Body of pancreas (tissue), 4 donors: Measurements from ENCODE around the gene TFCP2L1. TPM values are rescaled to one million over a fixed set of nuclear protein-coding genes. Genes with fewer than 3 reads are reported as not detected.
"Not testable (repeated sequence)": the region's sequence is repeated elsewhere in the genome, so short reads cannot be mapped to it uniquely, and the experiment has no call there.

Experiments used
- ATAC-seq: fragments of 150-250 bp; one replicate; pipeline ENCODE4 v1.9.1; 2016
- DNase-seq, 4 donors: peaks; one replicate each; pipeline ENCODE4 v3.0.0-alpha.2; 2019
- H3K27ac ChIP-seq, 4 donors: fragments of 200-600 bp; sonication (generic); 1 replicate in 3 of 4; 2 replicates in 1 of 4; pipeline versions ENCODE4 v1.5.1 to v1.6.1; 2016 to 2019; ENCODE audit warnings: mild to moderate bottlenecking in 1 of 4, mixed read lengths in 1 of 4, moderate library complexity in 1 of 4
- H3K27me3 ChIP-seq, 2 donors: fragments of 200-600 bp; sonication (generic); one replicate each; pipeline ENCODE4 v1.6.0; 2016; ENCODE audit warnings: mild to moderate bottlenecking in 1 of 2
- H3K36me3 ChIP-seq, 2 donors: fragments of 200-600 bp; sonication (generic); replicated peaks in 1 of 2; 2 replicates each; pipeline ENCODE4 v1.5.1; 2016; ENCODE audit warnings: low read depth in 2 of 2; ENCODE audit not compliant: insufficient read depth in 1 of 2
- H3K4me1 ChIP-seq: fragments of 200-600 bp; sonication (generic); one replicate; pipeline ENCODE4 v1.6.0; 2016
- H3K4me3 ChIP-seq, 2 donors: fragments of 200-600 bp; sonication (generic); 1 replicate in 1 of 2; 2 replicates in 1 of 2; pipeline ENCODE4 v1.5.1; 2016 to 2019
- H3K9me3 ChIP-seq, 3 donors: fragments of 200-600 bp; sonication (generic); 1 replicate in 2 of 3; 2 replicates in 1 of 3; pipeline ENCODE4 v1.5.1; 2016
- CTCF ChIP-seq, 7 experiments: fragments of 450-650 bp in 4 of 7; fragments of 200-600 bp in 3 of 7; sonication (generic) in 3 of 7; IDR thresholded peaks; one replicate each; pipeline ENCODE4 v1.5.1; 2016 to 2019; ENCODE audit warnings: antibody characterized with exemption in 7 of 7
- POLR2A ChIP-seq, 3 donors: fragments of 450-650 bp; IDR thresholded peaks; one replicate each; pipeline ENCODE4 v1.6.1; 2016; ENCODE audit warnings: antibody characterized with exemption in 3 of 3, mild to moderate bottlenecking in 2 of 3
- WGBS, 2 donors: methylation state at CpG; one replicate each; pipeline ENCODE4 v1.1.5; 2017; 5-methylcytosine and 5-hydroxymethylcytosine counted together
- intact Hi-C: fragments of 100-400 bp; cut with DNase I; formaldehyde crosslinking; loops from one replicate; pipeline ENCODE4 v1.15.1; 2023
- total RNA-seq, 2 donors: library from RNA; depleted of rRNA; stranded (reverse); fragments of >200 nt; gene quantifications; one replicate each; pipeline ENCODE4 v1.1.0, GENCODE V29; 2016

Gene TFCP2L1
- total RNA-seq, 2 donors from 2014 or later, result 4.6 to 8.3 TPM

- no peaks in the 10 kb centered on the region for H3K27me3 ChIP-seq
- 71 to 82% methylated on average over 3 of the region's 3 CpGs for WGBS, 2 donors
- no peak for DNase-seq
- H3K36me3 ChIP-seq, result no peaks in the 10 kb centered on the region
- TF ChIP-seq POLR2A (IDR thresholded peaks at IDR 0.05) (no peak), CTCF (IDR thresholded peaks at IDR 0.05) (no peak)
- intact Hi-C loops, result no loop called here
- ATAC-seq, result no peak
- H3K4me1 ChIP-seq, result peaks cover 20% of the 10 kb centered on the region
- no peaks in the 10 kb centered on the region for H3K9me3 ChIP-seq
- H3K4me3 ChIP-seq, result no peak overlapping the region
- H3K27ac ChIP-seq, result no peak overlapping the region
Observed at GRCh38 chr2:121272596-121272995, 12.4 kb downstream of the TFCP2L1 start.

DNA sequence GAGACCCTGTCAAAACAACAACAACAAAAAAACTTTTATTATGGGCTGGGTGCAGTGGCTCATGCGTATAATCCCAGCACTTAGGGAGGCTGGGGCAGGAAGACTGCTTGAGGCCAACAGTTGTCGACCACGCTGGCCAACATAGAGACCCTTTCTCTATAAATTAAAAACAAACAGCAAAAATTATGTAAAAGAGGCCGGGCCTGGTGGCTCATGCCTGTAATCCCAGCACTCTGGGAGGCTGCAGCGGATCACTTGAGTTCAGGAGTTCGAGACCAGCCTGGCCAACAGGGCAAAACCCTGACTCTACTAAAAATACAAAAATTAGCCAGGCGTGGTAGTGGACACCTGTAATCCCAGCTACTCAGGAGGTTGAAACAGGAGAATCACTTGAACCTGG is 15.6 kb downstream of the TFCP2L1 start:
- peaks cover 20% of the 10 kb centered on the region for H3K4me1 ChIP-seq
- H3K27me3 ChIP-seq, H3K9me3 ChIP-seq, intact Hi-C loops, H3K4me3 ChIP-seq, DNase-seq, ATAC-seq, H3K36me3 ChIP-seq, H3K27ac ChIP-seq: not testable (repeated sequence)
- 88 to 97% methylated on average over 7 of the region's 7 CpGs for WGBS, 2 donors

DNA sequence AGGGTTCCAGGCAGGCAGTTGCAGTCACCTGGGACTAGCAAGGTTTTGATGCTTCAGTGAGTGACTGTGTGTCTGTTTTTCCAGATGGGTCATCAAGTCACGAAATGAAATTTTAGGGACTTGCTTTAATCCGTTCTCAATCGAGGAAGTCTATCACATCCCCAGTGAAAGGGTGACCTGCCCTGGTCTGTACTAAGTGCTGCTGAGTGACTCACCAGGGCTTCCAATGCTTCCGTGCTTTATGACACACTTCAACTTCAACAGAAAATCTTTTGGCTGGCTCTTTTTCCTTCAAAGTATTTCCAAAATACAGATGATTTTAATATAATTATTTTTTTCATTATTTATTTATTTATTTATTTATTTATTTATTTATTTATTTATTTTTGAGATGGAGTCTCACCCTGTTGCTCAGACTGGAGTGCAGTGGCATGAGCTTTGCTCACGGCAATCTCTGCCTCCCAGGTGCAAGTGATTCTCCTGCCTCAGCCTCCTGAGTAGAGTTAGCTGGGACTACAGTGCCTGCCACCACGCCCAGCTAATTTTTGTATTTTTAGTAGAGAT is 18.4 kb downstream of the TFCP2L1 start:
- no peak for ATAC-seq
- no peak overlapping the region for H3K4me3 ChIP-seq
- H3K36me3 ChIP-seq, result no peaks in the 10 kb centered on the region
- no peak for DNase-seq
- no peaks in the 10 kb centered on the region for H3K9me3 ChIP-seq
- TF ChIP-seq POLR2A (IDR thresholded peaks at IDR 0.05), result no peak
- no peak for TF ChIP-seq CTCF (IDR thresholded peaks at IDR 0.05)
- H3K27me3 ChIP-seq, result no peaks in the 10 kb centered on the region
- peaks cover 13% of the 10 kb centered on the region for H3K4me1 ChIP-seq
- no peak overlapping the region for H3K27ac ChIP-seq
- WGBS, 2 donors, result 73 to 76% methylated on average over 6 of the region's 6 CpGs
- intact Hi-C loops, result no loop called here

- DNase-seq (no peak), ATAC-seq (no peak)
- Histone ChIP-seq H3K27me3 (no peaks in the 10 kb centered on the region), H3K4me1 (peaks cover 8% of the 10 kb centered on the region), H3K4me3 (no peak overlapping the region), H3K36me3 (no peaks in the 10 kb centered on the region), H3K27ac (no peak overlapping the region), H3K9me3 (no peaks in the 10 kb centered on the region)
- intact Hi-C loops, result no loop called here
- TF ChIP-seq POLR2A (IDR thresholded peaks at IDR 0.05) (no peak), CTCF (IDR thresholded peaks at IDR 0.05) (no peak)
- 90 to 91% methylated on average over 7 to 9 of the region's 9 CpGs for WGBS, 2 donors
Observed at GRCh38 chr2:121263996-121264715, 20.8 kb downstream of the TFCP2L1 start.

DNA sequence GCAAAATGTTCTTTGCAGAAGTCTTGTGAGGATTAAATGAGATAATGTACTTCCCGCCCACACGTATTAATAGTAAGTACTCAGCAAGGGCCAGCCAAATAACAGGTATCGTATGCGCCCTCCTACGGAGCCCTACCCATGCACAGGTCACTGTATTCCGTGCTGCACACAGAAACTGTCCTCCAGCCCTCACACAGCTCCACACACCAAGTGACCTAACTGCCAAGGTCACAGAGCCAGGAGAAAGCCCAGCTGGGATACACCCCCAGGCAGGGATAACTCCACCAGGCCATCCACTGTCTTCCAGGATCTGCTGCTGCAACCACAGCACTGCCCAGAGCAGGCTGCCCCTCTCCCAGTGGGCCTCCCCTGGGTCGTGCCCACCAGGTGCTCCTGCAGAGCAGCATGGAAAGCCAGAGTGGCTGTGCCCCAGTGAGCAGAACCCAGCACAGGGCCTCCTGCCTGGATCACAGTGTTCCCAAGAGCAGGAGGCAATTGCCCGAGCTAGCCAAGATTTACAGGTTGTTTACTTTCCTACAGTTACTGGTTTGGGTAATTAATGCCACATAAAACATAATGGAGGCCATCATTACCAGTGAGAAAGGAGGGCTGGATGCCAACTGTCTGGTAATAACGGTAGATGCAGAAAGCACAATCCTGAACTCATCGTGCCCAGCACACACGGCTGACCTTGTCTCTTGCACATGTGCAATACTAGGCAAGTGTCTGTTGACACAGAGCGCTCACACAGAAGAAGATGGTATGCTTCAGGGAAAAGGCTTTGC is 24.4 kb downstream of the TFCP2L1 start:
- DNase-seq (peak in 3 of 4 donors; percentile 39 to 52 (median 50)), ATAC-seq (peak; percentile 44)
- Histone ChIP-seq H3K36me3 (no peaks in the 10 kb centered on the region), H3K27me3 (no peaks in the 10 kb centered on the region), H3K4me1 (peaks cover 8% of the 10 kb centered on the region), H3K27ac (peak overlapping the region in 2 of 4 donors; percentile 4 to 18), H3K4me3 (no peak overlapping the region), H3K9me3 (no peaks in the 10 kb centered on the region)
- TF ChIP-seq CTCF (IDR thresholded peaks at IDR 0.05) (no peak), POLR2A (IDR thresholded peaks at IDR 0.05) (no peak)
- WGBS, 2 donors, result 58 to 72% methylated on average over 11 to 12 of the region's 12 CpGs
- intact Hi-C loops, result no loop called here
